ENCODE measurements around the gene MMP27. TPM values are rescaled to one million over a fixed set of nuclear protein-coding genes. Genes with fewer than 3 reads are reported as not detected.

The MMP27 gene
- total RNA-seq, 1 experiment from 2014 or later, result not detected

GRCh38 chr11:102727890-102728289 is 22.3 kb upstream of the MMP27 start:
- ATAC-seq (no peak), DNase-seq (ENCODE audit: low spot score) (no peak)
- 0 out of 2 replicates have a peak, but pooled peaks cover 4% of the 10 kb centered on the region for H3K9me3 Mint-ChIP-seq
- H3K27me3 Mint-ChIP-seq (ENCODE audit: low read depth), result no peaks in the 10 kb centered on the region
- no peak for TF ChIP-seq NFYB (CRISPR knock-in tag; conservative IDR thresholded peaks at IDR 0.05; ENCODE audit: low read depth)
- no peak for TF ChIP-seq MXD4 (CRISPR knock-in tag; IDR thresholded peaks at IDR 0.05; ENCODE audit: borderline replicate concordance)
- no peak for TF ChIP-seq NR2C2 (CRISPR knock-in tag; IDR thresholded peaks at IDR 0.05)
- no peak for TF ChIP-seq FOXJ3 (CRISPR knock-in tag; IDR thresholded peaks at IDR 0.05; ENCODE audit: borderline replicate concordance)
- no peak for TF ChIP-seq ERG (CRISPR knock-in tag; IDR thresholded peaks at IDR 0.05)
- no peak for TF ChIP-seq ZBTB21 (CRISPR knock-in tag; IDR thresholded peaks at IDR 0.05; ENCODE audit: borderline replicate concordance)
- TF ChIP-seq CREB1 (CRISPR knock-in tag; IDR thresholded peaks at IDR 0.05), result no peak
- TF ChIP-seq ATF1 (CRISPR knock-in tag; IDR thresholded peaks at IDR 0.05), result no peak
- TF ChIP-seq CBFB (CRISPR knock-in tag; IDR thresholded peaks at IDR 0.05; ENCODE audit: low read depth), result no peak
- TF ChIP-seq IRF1 (CRISPR knock-in tag; IDR thresholded peaks at IDR 0.05), result no peak
- TF ChIP-seq RORB (CRISPR knock-in tag; IDR thresholded peaks at IDR 0.05), result no peak
- no peak for TF ChIP-seq ZNF425 (CRISPR knock-in tag; conservative IDR thresholded peaks at IDR 0.05)
- TF ChIP-seq ZBTB43 (CRISPR knock-in tag; IDR thresholded peaks at IDR 0.05), result no peak
- TF ChIP-seq TP53 (CRISPR knock-in tag; IDR thresholded peaks at IDR 0.05), result no peak
- TF ChIP-seq NFATC4 (CRISPR knock-in tag; IDR thresholded peaks at IDR 0.05), result no peak
- no peak for TF ChIP-seq ATF2 (CRISPR knock-in tag; IDR thresholded peaks at IDR 0.05; ENCODE audit: borderline replicate concordance, low read depth)
- no peak for TF ChIP-seq ZMAT4 (CRISPR knock-in tag; IDR thresholded peaks at IDR 0.05)
- no peaks in the 10 kb centered on the region for H3K4me1 Mint-ChIP-seq
- no peak overlapping the region for H3K4me3 Mint-ChIP-seq
- no peak overlapping the region for H3K27ac Mint-ChIP-seq
- no peaks in the 10 kb centered on the region for H3K36me3 Mint-ChIP-seq
- CTCF ChIA-PET, result no interaction called here
- POLR2A ChIA-PET, result no interaction called here

GRCh38 chr11:102724904-102725500 is 19.4 kb upstream of the MMP27 start, which contains the start of gene MMP8:
Gene MMP8 (minus strand): TSS chr11:102724954. CDS start chr11:102724855, 99 bp downstream.
- DNase-seq (ENCODE audit: low spot score), result no peak
- H3K9me3 Mint-ChIP-seq, result peaks cover 13% of the 10 kb centered on the region; the same call in 1 of the 2 replicates
- H3K27me3 Mint-ChIP-seq (ENCODE audit: low read depth), result no peaks in the 10 kb centered on the region
- ChIA-PET POLR2A (no interaction called here), CTCF (no interaction called here)
- H3K36me3 Mint-ChIP-seq, result no peaks in the 10 kb centered on the region
- no peak within 1 kb of the TSS for H3K4me3 Mint-ChIP-seq
- H3K4me1 Mint-ChIP-seq, result no peaks in the 10 kb centered on the region
- H3K27ac Mint-ChIP-seq, result no peak within 1 kb of the TSS; the same call in 1 of the 2 replicates
- ATAC-seq, result no peak
- TF ChIP-seq CTCF (IDR thresholded peaks at IDR 0.05) (no peak), MLX (CRISPR knock-in tag; IDR thresholded peaks at IDR 0.05) (no peak), ERG (CRISPR knock-in tag; IDR thresholded peaks at IDR 0.05) (no peak), GABPB1 (CRISPR knock-in tag; IDR thresholded peaks at IDR 0.05) (no peak), ZNF671 (CRISPR knock-in tag; IDR thresholded peaks at IDR 0.05) (no peak), TEAD4 (CRISPR knock-in tag; IDR thresholded peaks at IDR 0.05) (no peak), ATF1 (CRISPR knock-in tag; IDR thresholded peaks at IDR 0.05) (no peak), NR2C2 (CRISPR knock-in tag; IDR thresholded peaks at IDR 0.05) (no peak)
